GM23338 (cell line): ENCODE data around the gene CTTN. TPM values are rescaled to one million over a fixed set of nuclear protein-coding genes. Genes with fewer than 3 reads are reported as not detected.
A peak's percentile ranks its signal among the peaks of the same experiment; 100 is the strongest.

Experiments
- ATAC-seq: fragments of 200-7000 bp; cut with Tn5 transposase; 3 replicates; pipeline ENCODE4 v1.9.1; 2020
- DNase-seq: peaks from one replicate; pipeline ENCODE4 v3.0.0-alpha.2; 2015; ENCODE audit warnings: low spot score
- H2AFZ ChIP-seq: fragments of 200-600 bp; sonication (generic); 2 replicates; pipeline ENCODE4 v1.8.0; 2016; ENCODE audit warnings: antibody characterized with exemption, mild to moderate bottlenecking, moderate library complexity
- H3F3A ChIP-seq: fragments of 200-600 bp; sonication (generic); replicated peaks from 2 replicates; pipeline ENCODE4 v1.8.0; 2017; ENCODE audit warnings: antibody characterized with exemption, mixed run types, low read depth
- H3K27ac ChIP-seq: fragments of 200-600 bp; sonication (generic); 2 replicates; pipeline ENCODE4 v1.6.1; 2016; ENCODE audit warnings: low read depth
- H3K27me3 ChIP-seq: fragments of 200-600 bp; sonication (generic); 2 replicates; pipeline ENCODE4 v1.8.0; 2016; ENCODE audit warnings: mild to moderate bottlenecking, mixed run types, moderate library complexity; ENCODE audit not compliant: insufficient read depth
- H3K36me3 ChIP-seq: fragments of 200-600 bp; sonication (generic); 2 replicates; pipeline ENCODE4 v1.8.0; 2016; ENCODE audit warnings: mild to moderate bottlenecking; ENCODE audit not compliant: insufficient read depth
- H3K4me1 ChIP-seq: fragments of 200-600 bp; sonication (generic); 2 replicates; pipeline ENCODE4 v1.8.0; 2016; ENCODE audit warnings: mild to moderate bottlenecking, moderate library complexity; ENCODE audit not compliant: insufficient read depth
- H3K4me2 ChIP-seq: fragments of 200-600 bp; sonication (generic); 2 replicates; pipeline ENCODE4 v1.7.1; 2017; ENCODE audit warnings: mixed run types
- H3K4me3 ChIP-seq: fragments of 200-600 bp; sonication (generic); 2 replicates; pipeline ENCODE4 v1.6.1; 2016; ENCODE audit warnings: mixed run types
- H3K79me2 ChIP-seq: fragments of 200-600 bp; sonication (generic); replicated peaks from 2 replicates; pipeline ENCODE4 v1.8.0; 2017; ENCODE audit warnings: mild to moderate bottlenecking; ENCODE audit not compliant: insufficient read depth
- H3K9me2 ChIP-seq: fragments of 200-600 bp; sonication (generic); 2 replicates; pipeline ENCODE4 v1.8.0; 2017; ENCODE audit not compliant: insufficient read depth
- H4K20me1 ChIP-seq: fragments of 200-600 bp; sonication (generic); replicated peaks from 2 replicates; pipeline ENCODE4 v1.8.0; 2017; ENCODE audit warnings: mild to moderate bottlenecking; ENCODE audit not compliant: insufficient read depth
- H3K27ac Mint-ChIP-seq: 2 replicates; pipeline ENCODE4 v1.8.0; 2020; ENCODE audit warnings: inconsistent platforms, mild to moderate bottlenecking, moderate library complexity, mixed read lengths
- H3K27me3 Mint-ChIP-seq: 3 replicates; pipeline ENCODE4 v1.8.0; 2022; ENCODE audit warnings: low read depth, mild to moderate bottlenecking, moderate library complexity, mixed read lengths, inconsistent platforms; ENCODE audit not compliant: insufficient read depth, poor library complexity
- H3K36me3 Mint-ChIP-seq: 3 replicates; pipeline ENCODE4 v1.8.0; 2021; ENCODE audit warnings: low read depth, mild to moderate bottlenecking, inconsistent platforms, moderate library complexity, mixed read lengths
- H3K4me1 Mint-ChIP-seq: 3 replicates; pipeline ENCODE4 v1.8.0; 2020; ENCODE audit warnings: mild to moderate bottlenecking, inconsistent platforms, mixed read lengths
- H3K4me3 Mint-ChIP-seq: 3 replicates; pipeline ENCODE4 v1.8.0; 2021; ENCODE audit warnings: moderate library complexity, mild to moderate bottlenecking, inconsistent platforms, mixed read lengths
- H3K9me3 Mint-ChIP-seq: 3 replicates; pipeline ENCODE4 v1.8.0; 2020; ENCODE audit warnings: moderate library complexity, mild to moderate bottlenecking, inconsistent platforms, mixed read lengths
- CREB1 ChIP-seq: fragments of 250-450 bp; sonication (Bioruptor Pico); IDR thresholded peaks from 2 replicates; pipeline ENCODE4 v1.5.0; 2020; ENCODE audit warnings: low read depth, mild to moderate bottlenecking, moderate library complexity
- CTCF ChIP-seq, 2 experiments: fragments of 200-600 bp in 1 of 2; sonication (generic) in 1 of 2; conservative IDR thresholded peaks; 2 replicates each; pipeline versions ENCODE4 v1.5.1 to v1.6.1; 2016 to 2017; ENCODE audit warnings: antibody characterized with exemption in 2 of 2, low read depth in 2 of 2, mild to moderate bottlenecking in 2 of 2, moderate library complexity in 1 of 2
- EZH2 ChIP-seq: fragments of 200-600 bp; sonication (generic); IDR thresholded peaks from one replicate; pipeline ENCODE4 v1.8.0; 2017; ENCODE audit warnings: antibody characterized with exemption, mild to moderate bottlenecking, low read depth; ENCODE audit not compliant: unreplicated experiment
- EZH2phosphoT487 ChIP-seq: fragments of 200-600 bp; sonication (generic); IDR thresholded peaks from one replicate; pipeline ENCODE4 v1.8.1; 2018; ENCODE audit warnings: antibody characterized with exemption; ENCODE audit not compliant: unreplicated experiment
- JUNB ChIP-seq: IDR thresholded peaks from one replicate; pipeline ENCODE4 v1.6.1; 2016; ENCODE audit warnings: antibody characterized with exemption; ENCODE audit not compliant: unreplicated experiment
- NANOG ChIP-seq: IDR thresholded peaks from 2 replicates; pipeline ENCODE4 v1.6.1; 2016; ENCODE audit warnings: antibody characterized with exemption, borderline replicate concordance
- POLR2AphosphoS5 ChIP-seq: IDR thresholded peaks from 2 replicates; pipeline ENCODE4 v1.6.1; 2016; ENCODE audit warnings: antibody characterized with exemption, low read depth
- STAT1 ChIP-seq: IDR thresholded peaks from one replicate; pipeline ENCODE4 v1.6.1; 2016; ENCODE audit warnings: antibody characterized with exemption; ENCODE audit not compliant: unreplicated experiment
- ZNF114 ChIP-seq: fragments of 250-450 bp; sonication (Bioruptor Pico); IDR thresholded peaks from 2 replicates; pipeline ENCODE4 v1.5.0; 2020; ENCODE audit warnings: mild to moderate bottlenecking, moderate library complexity
- ZNF331 ChIP-seq: fragments of 250-450 bp; sonication (Bioruptor Pico); IDR thresholded peaks from 2 replicates; pipeline ENCODE4 v1.5.0; 2020; ENCODE audit warnings: low read depth, mild to moderate bottlenecking, moderate library complexity
- ZNF462 ChIP-seq: fragments of 250-450 bp; sonication (Bioruptor Pico); IDR thresholded peaks from 2 replicates; pipeline ENCODE4 v1.5.0; 2020; ENCODE audit warnings: mild to moderate bottlenecking, moderate library complexity
- polyA plus RNA-seq: library from polyadenylated mRNA; unstranded; fragments of >200 nt; fragmentation: Nextera tagmentation; extraction: Ambion mirVana; gene quantifications from 2 replicates; pipeline ENCODE4 v1.2.1, GENCODE V29; 2016
- total RNA-seq: library from RNA; depleted of rRNA; stranded (reverse); fragments of >200 nt; shearing (Covaris generic); gene quantifications from 2 replicates; pipeline ENCODE4 v1.2.3, GENCODE V29; 2014
- TF ChIP-seq, protein P1 (sequence below): IDR thresholded peaks from one replicate; pipeline ENCODE4 v1.6.1; 2018; ENCODE audit warnings: antibody characterized with exemption; ENCODE audit not compliant: unreplicated experiment
- TF ChIP-seq, protein P2 (sequence below): IDR thresholded peaks from 2 replicates; pipeline ENCODE4 v1.6.1; 2016; ENCODE audit warnings: antibody characterized with exemption

CTTN gene
- total and polyA plus RNA-seq, 2 experiments from 2014 or later: 163 to 343 TPM

- Histone ChIP-seq H3K27me3 (no peaks in the 10 kb centered on the region), H3K9me2 (no peaks in the 10 kb centered on the region), H3F3A (no peaks in the 10 kb centered on the region), H3K27ac (no peak overlapping the region), H3K4me2 (no peak overlapping the region), H2AFZ (no peak overlapping the region), H3K79me2 (no peaks in the 10 kb centered on the region), H3K36me3 (no peaks in the 10 kb centered on the region), H4K20me1 (no peaks in the 10 kb centered on the region), H3K4me1 (no peaks in the 10 kb centered on the region), H3K4me3 (no peak overlapping the region)
- 0 out of 3 replicates have a peak, but pooled peaks cover 5% of the 10 kb centered on the region for H3K9me3 Mint-ChIP-seq
- no peak overlapping the region for H3K4me3 Mint-ChIP-seq
- DNase-seq: no peak
- H3K4me1 Mint-ChIP-seq: peaks cover 16% of the 10 kb centered on the region
- no peak overlapping the region for H3K27ac Mint-ChIP-seq
- ATAC-seq: peak; percentile 7; the same call in 1 of the 3 replicates
- peaks cover 7% of the 10 kb centered on the region for H3K27me3 Mint-ChIP-seq
- TF ChIP-seq EZH2: no peak
- no peak for TF ChIP-seq ZNF331 (CRISPR knock-in tag)
- TF ChIP-seq, protein P1, sequence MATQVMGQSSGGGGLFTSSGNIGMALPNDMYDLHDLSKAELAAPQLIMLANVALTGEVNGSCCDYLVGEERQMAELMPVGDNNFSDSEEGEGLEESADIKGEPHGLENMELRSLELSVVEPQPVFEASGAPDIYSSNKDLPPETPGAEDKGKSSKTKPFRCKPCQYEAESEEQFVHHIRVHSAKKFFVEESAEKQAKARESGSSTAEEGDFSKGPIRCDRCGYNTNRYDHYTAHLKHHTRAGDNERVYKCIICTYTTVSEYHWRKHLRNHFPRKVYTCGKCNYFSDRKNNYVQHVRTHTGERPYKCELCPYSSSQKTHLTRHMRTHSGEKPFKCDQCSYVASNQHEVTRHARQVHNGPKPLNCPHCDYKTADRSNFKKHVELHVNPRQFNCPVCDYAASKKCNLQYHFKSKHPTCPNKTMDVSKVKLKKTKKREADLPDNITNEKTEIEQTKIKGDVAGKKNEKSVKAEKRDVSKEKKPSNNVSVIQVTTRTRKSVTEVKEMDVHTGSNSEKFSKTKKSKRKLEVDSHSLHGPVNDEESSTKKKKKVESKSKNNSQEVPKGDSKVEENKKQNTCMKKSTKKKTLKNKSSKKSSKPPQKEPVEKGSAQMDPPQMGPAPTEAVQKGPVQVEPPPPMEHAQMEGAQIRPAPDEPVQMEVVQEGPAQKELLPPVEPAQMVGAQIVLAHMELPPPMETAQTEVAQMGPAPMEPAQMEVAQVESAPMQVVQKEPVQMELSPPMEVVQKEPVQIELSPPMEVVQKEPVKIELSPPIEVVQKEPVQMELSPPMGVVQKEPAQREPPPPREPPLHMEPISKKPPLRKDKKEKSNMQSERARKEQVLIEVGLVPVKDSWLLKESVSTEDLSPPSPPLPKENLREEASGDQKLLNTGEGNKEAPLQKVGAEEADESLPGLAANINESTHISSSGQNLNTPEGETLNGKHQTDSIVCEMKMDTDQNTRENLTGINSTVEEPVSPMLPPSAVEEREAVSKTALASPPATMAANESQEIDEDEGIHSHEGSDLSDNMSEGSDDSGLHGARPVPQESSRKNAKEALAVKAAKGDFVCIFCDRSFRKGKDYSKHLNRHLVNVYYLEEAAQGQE: no peak
- no peak for TF ChIP-seq NANOG
- no peak for TF ChIP-seq ZNF114 (CRISPR knock-in tag)
- no peak for TF ChIP-seq CREB1 (CRISPR knock-in tag)
- no peak for TF ChIP-seq STAT1
- TF ChIP-seq CTCF (conservative IDR thresholded peaks at IDR 0.05; ENCODE audit: low read depth in 2 of 2): no peak
- no peak for TF ChIP-seq POLR2AphosphoS5
- TF ChIP-seq, protein P2, sequence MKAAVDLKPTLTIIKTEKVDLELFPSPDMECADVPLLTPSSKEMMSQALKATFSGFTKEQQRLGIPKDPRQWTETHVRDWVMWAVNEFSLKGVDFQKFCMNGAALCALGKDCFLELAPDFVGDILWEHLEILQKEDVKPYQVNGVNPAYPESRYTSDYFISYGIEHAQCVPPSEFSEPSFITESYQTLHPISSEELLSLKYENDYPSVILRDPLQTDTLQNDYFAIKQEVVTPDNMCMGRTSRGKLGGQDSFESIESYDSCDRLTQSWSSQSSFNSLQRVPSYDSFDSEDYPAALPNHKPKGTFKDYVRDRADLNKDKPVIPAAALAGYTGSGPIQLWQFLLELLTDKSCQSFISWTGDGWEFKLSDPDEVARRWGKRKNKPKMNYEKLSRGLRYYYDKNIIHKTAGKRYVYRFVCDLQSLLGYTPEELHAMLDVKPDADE: no peak
- TF ChIP-seq EZH2phosphoT487: no peak
- TF ChIP-seq JUNB: no peak
- no peak for TF ChIP-seq ZNF462 (CRISPR knock-in tag)
- H3K36me3 Mint-ChIP-seq: no peaks in the 10 kb centered on the region; the same call in 2 of the 3 replicates
These were observed 64.6 kb downstream of the CTTN start for GRCh38 chr11:70462818-70463477.
